Epithelial cell of esophagus (primary cell): Measurements from ENCODE around the gene ERBB3.

Experiments
- DNase-seq: peaks from one replicate; pipeline ENCODE4 v3.0.0; 2010; ENCODE audit warnings: low read depth
- H3K4me3 ChIP-seq: 2 replicates; pipeline ENCODE4 v1.5.1; 2011; ENCODE audit warnings: mild to moderate bottlenecking, low read length, control low read depth
- TF ChIP-seq, protein P1 (sequence below): IDR thresholded peaks from 2 replicates; pipeline ENCODE4 v1.5.1; 2011; ENCODE audit warnings: low read depth, mild to moderate bottlenecking, low read length, control low read depth, inconsistent platforms; ENCODE audit not compliant: insufficient read depth; ENCODE audit errors: missing control alignments

Gene ERBB3

GRCh38 chr12:56079723-56080555 lies at the start of gene ERBB3:
Gene ERBB3, plus strand, starts transcription at chr12:56080165. Its CDS starts 136 bp downstream, at chr12:56080301.
- H3K4me3 ChIP-seq, result peak within 1 kb of the TSS; percentile 90
- peak; percentile 95 for DNase-seq
- TF ChIP-seq, protein P1, sequence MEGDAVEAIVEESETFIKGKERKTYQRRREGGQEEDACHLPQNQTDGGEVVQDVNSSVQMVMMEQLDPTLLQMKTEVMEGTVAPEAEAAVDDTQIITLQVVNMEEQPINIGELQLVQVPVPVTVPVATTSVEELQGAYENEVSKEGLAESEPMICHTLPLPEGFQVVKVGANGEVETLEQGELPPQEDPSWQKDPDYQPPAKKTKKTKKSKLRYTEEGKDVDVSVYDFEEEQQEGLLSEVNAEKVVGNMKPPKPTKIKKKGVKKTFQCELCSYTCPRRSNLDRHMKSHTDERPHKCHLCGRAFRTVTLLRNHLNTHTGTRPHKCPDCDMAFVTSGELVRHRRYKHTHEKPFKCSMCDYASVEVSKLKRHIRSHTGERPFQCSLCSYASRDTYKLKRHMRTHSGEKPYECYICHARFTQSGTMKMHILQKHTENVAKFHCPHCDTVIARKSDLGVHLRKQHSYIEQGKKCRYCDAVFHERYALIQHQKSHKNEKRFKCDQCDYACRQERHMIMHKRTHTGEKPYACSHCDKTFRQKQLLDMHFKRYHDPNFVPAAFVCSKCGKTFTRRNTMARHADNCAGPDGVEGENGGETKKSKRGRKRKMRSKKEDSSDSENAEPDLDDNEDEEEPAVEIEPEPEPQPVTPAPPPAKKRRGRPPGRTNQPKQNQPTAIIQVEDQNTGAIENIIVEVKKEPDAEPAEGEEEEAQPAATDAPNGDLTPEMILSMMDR, result peak; percentile 27

DNA sequence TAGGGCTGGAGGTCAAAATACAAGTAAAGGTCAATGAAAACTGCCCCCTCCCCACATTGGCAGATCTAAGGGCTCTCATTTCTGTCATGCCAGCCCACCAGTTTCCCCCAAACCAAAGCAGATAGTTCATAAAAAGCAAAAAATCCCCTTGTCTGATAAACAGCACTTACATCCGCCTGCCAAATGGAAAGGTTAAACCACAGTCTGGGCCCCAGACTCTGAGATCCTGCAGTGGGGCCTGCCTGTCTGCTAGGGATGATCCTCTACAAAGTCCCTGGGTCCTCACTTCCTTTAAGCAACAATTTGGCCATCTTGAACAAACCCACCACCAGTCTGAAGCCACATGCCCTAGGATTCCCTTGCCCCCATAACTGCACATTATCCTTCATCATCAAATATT lies 48.0 kb upstream of the ERBB3 start:
- DNase-seq, result no peak
- TF ChIP-seq, protein P1, result no peak
- no peak overlapping the region for H3K4me3 ChIP-seq

GRCh38 chr12:56034586-56035332 lies 45.2 kb upstream of the ERBB3 start:
- H3K4me3 ChIP-seq, result no peak overlapping the region
- no peak for DNase-seq

GRCh38 chr12:56037161-56037560 lies 42.8 kb upstream of the ERBB3 start:
- no peak for DNase-seq
- H3K4me3 ChIP-seq, result no peak overlapping the region
- TF ChIP-seq, protein P1, result no peak

More at GRCh38 chr12:56034586-56035332, 45.2 kb upstream of the ERBB3 start:
- TF ChIP-seq, protein P1, result no peak

DNA sequence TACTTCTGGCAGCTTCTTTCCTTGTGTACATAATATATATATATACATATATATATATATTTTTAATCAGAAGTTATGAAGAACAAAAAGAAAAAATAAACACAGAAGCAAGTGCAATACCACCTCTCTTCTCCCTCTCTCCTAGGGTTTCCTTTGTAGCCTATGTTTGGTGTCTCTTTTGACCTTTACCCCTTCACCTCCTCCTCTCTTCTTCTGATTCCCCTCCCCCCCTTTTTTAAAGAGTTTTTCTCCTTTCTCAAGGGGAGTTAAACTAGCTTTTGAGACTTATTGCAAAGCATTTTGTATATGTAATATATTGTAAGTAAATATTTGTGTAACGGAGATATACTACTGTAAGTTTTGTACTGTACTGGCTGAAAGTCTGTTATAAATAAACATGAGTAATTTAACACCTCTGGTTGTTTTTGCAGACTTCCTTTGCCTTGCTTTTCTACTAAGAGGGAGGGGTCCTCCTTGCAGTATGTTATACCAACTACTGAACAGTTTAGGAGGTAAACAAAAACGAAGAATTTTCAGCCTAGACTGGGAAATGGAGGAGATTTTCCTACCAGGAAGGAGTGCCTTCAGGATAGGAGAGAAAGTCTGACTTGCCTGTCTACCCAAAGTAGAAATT lies 41.8 kb upstream of the ERBB3 start:
- TF ChIP-seq, protein P1, result no peak
- H3K4me3 ChIP-seq, result no peak overlapping the region
- DNase-seq, result no peak

DNA sequence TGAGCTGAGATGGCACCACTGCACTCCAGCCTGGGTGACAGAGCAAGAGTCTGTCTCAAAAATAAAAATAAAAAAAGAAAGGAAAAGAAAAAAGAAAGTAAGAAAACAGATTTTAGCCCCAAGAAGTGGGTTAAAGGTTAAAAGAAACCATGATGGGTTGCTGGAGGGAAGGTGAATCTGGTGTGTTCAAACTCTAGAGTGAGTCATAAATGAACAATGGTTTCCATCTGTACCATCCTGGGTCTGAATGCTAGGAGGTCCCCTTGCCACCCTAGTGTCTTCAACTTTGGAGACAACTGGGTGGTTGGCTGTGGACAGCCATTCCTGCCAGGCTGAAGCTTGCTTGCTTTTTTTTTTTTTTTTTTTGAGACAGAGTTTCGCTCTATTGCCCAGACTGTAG lies 39.8 kb upstream of the ERBB3 start:
- H3K4me3 ChIP-seq, result no peak overlapping the region
- TF ChIP-seq, protein P1, result no peak
- no peak for DNase-seq
